Fibroblast of the aortic adventitia (primary cell): ENCODE measurements around the gene HPGDS. TPM values are rescaled to one million over a fixed set of nuclear protein-coding genes. Genes with fewer than 3 reads are reported as not detected.
"Not testable (repeated sequence)": the region's sequence is repeated elsewhere in the genome, so short reads cannot be mapped to it uniquely, and the experiment has no call there.

Experiments
- DNase-seq: peaks from one replicate; pipeline ENCODE4 v3.0.0-alpha.2; 2010; ENCODE audit warnings: low read depth
- H3K4me3 ChIP-seq: 2 replicates; pipeline ENCODE4 v1.5.1; 2011; ENCODE audit warnings: low read depth, mild to moderate bottlenecking, control low read depth, low read length, moderate library complexity
- total RNA-seq: library from RNA; depleted of rRNA; stranded (reverse); fragments of >200 nt; gene quantifications from 2 replicates; pipeline ENCODE4 v1.2.3, GENCODE V29; 2012; ENCODE audit warnings: low replicate concordance
- TF ChIP-seq, protein P1 (sequence below): IDR thresholded peaks from 2 replicates; pipeline ENCODE4 v1.5.1; 2011; ENCODE audit warnings: mild to moderate bottlenecking, low read length, control low read depth, inconsistent platforms; ENCODE audit not compliant: insufficient read depth

Gene HPGDS
- total RNA-seq, 1 donor: not detected

DNA sequence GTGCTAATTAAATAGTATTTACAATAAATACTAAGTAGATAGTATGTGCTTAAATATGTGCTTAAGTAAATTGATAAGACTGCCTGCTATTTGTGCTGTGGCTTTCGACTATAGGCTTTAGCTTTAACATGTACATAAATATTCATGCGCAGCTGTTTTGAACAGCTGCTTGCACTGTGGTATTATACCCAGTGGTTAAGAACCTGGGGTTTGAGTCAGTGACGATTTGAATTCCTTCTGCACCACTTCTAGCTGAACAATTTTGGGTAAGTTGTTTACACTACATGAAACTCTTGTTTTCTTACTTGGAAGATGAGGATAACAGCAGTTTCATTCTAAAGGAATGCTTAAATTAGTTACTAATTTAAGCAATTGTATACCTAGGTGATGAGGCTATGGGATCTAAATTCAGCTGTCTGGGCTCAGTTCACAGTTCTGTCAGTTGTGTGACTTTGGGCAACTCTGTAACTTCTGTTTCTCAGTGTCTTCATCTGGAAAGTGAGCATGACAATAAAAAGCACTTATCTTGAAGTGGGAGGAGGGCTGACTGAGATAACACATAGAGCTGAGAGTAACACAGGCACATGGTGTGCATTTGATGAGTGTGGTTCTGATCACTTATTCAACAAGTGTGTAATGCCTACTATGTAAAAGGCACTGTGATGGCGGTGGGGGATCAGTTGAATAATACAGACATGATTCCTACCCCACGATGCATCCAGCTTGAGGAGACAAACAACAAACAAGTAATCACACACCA is 37.0 kb downstream of the HPGDS start:
- DNase-seq: no peak
- TF ChIP-seq, protein P1, sequence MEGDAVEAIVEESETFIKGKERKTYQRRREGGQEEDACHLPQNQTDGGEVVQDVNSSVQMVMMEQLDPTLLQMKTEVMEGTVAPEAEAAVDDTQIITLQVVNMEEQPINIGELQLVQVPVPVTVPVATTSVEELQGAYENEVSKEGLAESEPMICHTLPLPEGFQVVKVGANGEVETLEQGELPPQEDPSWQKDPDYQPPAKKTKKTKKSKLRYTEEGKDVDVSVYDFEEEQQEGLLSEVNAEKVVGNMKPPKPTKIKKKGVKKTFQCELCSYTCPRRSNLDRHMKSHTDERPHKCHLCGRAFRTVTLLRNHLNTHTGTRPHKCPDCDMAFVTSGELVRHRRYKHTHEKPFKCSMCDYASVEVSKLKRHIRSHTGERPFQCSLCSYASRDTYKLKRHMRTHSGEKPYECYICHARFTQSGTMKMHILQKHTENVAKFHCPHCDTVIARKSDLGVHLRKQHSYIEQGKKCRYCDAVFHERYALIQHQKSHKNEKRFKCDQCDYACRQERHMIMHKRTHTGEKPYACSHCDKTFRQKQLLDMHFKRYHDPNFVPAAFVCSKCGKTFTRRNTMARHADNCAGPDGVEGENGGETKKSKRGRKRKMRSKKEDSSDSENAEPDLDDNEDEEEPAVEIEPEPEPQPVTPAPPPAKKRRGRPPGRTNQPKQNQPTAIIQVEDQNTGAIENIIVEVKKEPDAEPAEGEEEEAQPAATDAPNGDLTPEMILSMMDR: no peak
- no peak overlapping the region for H3K4me3 ChIP-seq

DNA sequence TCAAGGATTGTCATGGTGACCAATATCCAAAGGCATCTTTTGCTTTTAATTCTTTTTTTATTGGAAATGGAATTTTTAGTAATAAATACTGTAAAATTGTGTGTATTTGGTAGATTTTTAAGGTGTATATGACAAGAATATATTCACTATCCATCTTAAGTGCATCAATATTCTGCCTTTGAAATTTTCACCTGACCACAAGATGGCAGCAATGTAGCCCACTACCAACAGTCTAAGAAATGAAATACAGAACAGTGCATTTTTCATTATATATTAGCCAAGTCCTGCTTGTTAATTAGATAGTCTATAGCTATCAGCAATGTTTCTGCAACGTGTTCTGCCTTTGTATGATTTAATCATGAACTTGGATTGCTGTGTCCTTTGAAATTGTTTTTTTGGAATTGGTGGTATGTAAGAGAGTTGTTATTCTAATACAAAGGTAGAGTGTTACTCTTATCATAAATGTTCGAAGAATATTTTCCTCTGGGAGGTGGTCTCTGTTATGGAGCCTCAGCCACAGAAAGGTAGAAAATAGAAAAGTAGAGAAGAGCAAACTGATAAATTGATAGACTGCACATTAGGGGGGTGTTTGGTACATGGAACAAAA is 38.2 kb downstream of the HPGDS start:
- peak; percentile 62 for DNase-seq
- TF ChIP-seq, protein P1: peak; percentile 64
- no peak overlapping the region for H3K4me3 ChIP-seq

DNA sequence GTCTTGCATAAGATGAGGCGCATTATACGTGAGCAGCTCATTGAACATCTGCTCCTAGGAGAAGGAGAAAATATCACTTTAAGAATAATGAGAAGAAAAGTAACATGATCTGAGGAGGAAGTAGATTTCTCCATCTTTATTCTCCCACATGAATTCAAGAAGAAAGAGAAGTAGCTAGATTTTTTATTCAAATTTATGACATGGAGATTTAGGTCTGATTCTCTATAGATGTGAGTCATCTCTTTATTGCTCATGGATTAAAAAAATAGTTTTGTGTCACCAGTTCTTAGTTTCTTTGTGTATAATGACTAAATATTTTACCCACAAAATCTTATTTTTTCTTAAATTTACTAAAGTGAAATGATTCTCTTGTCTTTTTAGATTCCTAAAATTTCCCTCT is 40.4 kb downstream of the HPGDS start:
- TF ChIP-seq, protein P1: no peak
- DNase-seq: peak; percentile 2
- no peak overlapping the region for H3K4me3 ChIP-seq

DNA sequence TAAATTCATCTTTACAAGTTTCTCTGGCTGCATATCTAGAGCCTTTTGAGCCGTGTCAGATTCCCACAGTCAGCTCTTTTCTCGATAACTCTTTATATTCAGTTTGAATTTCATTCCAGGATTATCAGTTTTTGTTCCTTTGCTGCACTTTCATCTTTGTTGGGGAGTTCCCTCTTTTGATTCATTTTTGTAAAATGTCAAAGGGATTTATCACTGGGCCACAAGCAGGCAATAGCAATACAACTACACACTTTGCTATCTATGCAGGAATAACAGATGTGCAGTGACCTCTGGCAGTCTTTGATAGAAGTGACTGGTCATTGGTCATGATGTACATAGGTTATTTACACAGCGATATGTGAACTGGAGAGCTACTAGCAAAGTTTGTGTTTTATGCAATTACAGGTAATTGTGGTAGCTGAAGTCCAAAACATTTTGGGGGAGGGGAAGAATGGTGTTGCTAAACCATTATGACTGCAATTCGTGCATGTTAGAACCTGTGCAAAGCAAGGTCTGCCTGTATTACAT is 43.8 kb downstream of the HPGDS start:
- TF ChIP-seq, protein P1: no peak
- no peak for DNase-seq
- H3K4me3 ChIP-seq: no peak overlapping the region

DNA sequence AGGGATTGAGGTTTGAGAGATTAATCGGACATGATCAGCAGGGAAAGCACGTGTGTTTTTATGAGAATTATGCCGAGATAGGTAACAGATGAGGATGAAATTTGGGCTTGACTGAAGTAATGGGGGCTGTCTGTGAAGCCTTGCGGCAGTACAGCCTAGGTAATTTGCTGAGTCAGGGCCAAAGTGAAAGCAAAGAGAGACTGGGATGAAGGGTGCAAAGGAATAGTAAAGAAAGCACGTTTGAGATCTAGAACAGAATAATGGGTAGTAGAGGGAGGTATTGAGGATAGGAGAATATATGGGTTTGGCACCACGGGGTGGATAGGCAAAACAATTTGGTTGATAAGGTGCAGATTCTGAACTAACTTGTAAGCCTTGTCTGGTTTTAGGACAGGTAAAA is 47.2 kb downstream of the HPGDS start:
- not testable (repeated sequence) for DNase-seq, H3K4me3 ChIP-seq

DNA sequence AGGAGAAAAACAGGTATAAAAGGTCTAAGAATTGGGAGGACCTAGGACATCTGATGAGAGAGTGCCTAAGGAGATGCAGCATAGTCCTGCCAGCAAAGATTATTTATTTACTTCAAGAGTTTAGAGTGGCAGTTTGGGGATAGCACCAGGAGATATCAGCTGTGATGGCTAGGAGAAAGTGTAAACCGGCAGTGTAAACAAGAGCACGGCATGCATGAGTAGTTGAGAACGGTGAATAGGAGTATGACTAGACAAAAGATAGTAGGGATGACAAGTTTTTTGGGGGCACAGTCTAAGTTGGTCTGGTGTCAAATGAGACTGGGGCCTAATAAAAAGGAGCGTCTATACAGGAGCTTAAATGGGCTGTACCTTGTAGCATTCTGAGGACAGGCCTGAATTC is 48.7 kb downstream of the HPGDS start:
- H3K4me3 ChIP-seq, DNase-seq: not testable (repeated sequence)

DNA sequence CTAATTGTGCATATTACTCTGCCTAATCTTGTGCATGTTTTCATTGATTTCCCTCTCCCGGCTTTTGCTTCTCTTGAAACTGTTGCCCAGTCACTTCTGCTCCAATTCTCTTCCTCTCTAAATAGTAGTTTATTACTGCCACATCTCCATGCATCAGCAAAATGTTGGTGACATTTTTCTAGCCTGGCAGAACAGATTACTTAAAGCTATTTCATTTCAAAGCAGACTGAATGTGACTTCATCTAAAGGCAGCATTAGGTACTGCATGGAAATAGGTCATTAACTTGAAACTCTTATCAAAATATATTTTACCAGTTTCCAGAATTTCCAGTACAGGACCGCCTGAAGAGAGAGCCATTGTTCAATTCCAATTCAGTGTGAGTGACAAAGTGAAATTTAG is 52.4 kb downstream of the HPGDS start:
- no peak overlapping the region for H3K4me3 ChIP-seq
- DNase-seq: no peak
- TF ChIP-seq, protein P1: peak; percentile 27

DNA sequence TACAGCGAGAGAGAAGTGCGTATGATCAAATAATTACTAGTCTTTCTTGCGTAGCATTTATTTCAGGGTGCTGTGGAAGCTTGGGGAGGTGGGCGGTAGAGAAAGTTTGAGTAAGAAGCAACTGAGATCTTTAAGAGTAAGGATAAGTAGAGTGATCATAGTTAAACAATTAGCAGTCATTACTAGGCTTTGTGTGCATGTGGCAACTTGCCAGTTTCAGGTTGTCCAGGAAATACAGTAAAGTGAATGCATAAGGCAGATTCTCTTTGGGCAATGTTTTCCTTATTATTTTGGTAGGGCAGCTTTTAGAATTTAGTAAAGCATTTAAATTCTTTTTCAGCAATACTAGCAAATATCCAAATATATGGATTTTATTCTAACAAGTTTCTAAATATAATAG is 57.0 kb downstream of the HPGDS start:
- no peak overlapping the region for H3K4me3 ChIP-seq
- TF ChIP-seq, protein P1: no peak
- no peak for DNase-seq
